ENCODE measurements around the gene C20orf144. TPM values are rescaled to one million over a fixed set of nuclear protein-coding genes. Genes with fewer than 3 reads are reported as not detected.
A peak's percentile ranks its signal among the peaks of the same experiment; 100 is the strongest.

C20orf144 gene
- total and polyA plus RNA-seq, 11 donors: 0.13 to 0.50 (median 0.15) TPM; not detected in 8

DNA sequence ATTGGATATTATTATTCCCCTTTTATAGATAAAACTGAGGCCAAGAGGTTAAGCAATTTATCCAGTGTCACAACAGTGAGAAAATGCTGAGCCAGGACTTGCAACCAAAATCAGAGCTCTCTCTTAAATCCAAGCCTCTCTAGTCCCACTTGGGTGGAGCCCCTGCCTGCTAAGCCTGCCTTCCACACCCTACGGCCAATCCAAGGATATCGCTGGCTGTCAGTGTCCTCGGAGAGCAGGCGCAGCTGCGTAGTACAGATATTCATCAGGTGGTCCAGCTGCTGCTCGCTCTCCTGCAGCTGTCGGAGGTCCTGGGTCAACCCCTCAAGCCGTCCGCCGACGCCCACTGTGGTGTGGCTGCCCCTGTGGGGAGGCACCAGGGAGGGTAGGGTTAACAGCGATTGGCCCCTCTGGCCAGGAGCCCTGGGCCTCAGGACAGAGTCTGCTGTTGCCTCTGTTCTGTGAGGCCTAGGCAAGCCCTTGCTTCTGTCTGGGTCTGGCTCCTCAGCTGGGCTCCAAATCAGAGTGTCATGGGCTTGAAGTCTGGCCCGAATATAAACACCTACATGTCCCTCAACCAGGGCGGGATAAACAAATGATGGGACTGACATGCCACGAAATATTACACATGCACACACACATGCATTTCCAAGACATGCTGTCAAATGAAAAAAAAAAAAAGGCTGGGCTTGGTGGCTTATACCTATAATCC lies 16.0 kb downstream of the C20orf144 start:
- peak overlapping the region in 3 of 12 donors; percentile 34 to 57 (median 56) for H3K27ac ChIP-seq
- peak; percentile 15 to 49 (median 40) for ATAC-seq
- intact Hi-C loops (cut with DNase I): no loop called here

DNA sequence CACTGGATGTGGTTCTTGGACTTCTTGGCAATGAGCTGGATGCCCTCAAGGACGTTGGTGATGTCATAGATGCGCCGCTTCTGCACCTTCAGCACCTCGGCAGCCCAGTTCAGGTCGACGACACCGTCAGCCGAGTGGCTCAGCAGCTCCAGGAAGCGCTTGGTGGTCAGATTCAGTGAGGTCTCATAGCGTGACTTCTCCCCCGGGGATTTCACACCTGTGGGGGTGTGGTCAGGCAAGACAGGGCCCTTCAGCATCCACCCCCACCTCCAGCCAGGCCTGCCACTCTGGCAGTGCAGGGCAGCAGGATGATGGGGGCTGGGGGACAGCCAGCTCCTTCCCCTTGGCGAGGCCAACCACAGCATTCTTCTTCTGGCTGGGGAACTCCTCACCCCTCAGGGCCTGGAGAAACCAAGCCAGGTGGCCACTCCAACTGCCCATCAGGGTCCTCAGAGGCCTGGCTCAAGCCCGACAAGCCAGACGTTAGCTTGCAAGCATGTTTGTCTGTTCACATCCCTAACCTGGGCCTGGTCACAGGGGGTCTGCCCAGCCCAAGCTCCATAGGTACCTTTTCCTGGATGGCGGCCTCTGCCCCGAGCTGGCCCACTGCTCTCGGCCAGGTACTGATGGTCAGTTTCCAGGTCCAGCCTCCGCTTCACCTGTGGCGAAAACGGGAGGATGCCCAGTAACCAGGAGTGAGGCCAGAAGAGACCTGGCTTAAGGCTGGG lies 17.8 kb downstream of the C20orf144 start:
- TF ChIP-seq, protein P1, sequence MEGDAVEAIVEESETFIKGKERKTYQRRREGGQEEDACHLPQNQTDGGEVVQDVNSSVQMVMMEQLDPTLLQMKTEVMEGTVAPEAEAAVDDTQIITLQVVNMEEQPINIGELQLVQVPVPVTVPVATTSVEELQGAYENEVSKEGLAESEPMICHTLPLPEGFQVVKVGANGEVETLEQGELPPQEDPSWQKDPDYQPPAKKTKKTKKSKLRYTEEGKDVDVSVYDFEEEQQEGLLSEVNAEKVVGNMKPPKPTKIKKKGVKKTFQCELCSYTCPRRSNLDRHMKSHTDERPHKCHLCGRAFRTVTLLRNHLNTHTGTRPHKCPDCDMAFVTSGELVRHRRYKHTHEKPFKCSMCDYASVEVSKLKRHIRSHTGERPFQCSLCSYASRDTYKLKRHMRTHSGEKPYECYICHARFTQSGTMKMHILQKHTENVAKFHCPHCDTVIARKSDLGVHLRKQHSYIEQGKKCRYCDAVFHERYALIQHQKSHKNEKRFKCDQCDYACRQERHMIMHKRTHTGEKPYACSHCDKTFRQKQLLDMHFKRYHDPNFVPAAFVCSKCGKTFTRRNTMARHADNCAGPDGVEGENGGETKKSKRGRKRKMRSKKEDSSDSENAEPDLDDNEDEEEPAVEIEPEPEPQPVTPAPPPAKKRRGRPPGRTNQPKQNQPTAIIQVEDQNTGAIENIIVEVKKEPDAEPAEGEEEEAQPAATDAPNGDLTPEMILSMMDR (IDR thresholded peaks at IDR 0.05): no peak
- TF ChIP-seq POLR2A (IDR thresholded peaks at IDR 0.05): no peak
- no peaks in the 10 kb centered on the region for H3K9me3 ChIP-seq
- 89 to 94% (median 92%) methylated on average over 12 to 20 of the region's 20 CpGs for WGBS, 4 donors
- H3K27me3 ChIP-seq: no peaks in the 10 kb centered on the region
- DNase-seq (no peak), ATAC-seq (no peak)
- intact Hi-C loops (cut with DNase I): loop anchor here in 1 of 10 donors (10.0 kb wide), 1 partner anchor 315 kb away; the partner anchor contains the start of gene RALY
- peaks cover 0 to 32% (median 8%) of the 10 kb centered on the region in 12 donors for H3K4me1 ChIP-seq
- H3K4me3 ChIP-seq: no peak overlapping the region
- no peak overlapping the region for H3K27ac ChIP-seq
- no peaks in the 10 kb centered on the region for H3K36me3 ChIP-seq

More for the DNA sequence above, 16.0 kb downstream of the C20orf144 start:
- 71 to 82% (median 81%) methylated on average over 13 to 15 of the region's 15 CpGs for WGBS, 4 donors
- Histone ChIP-seq H3K4me1 (peaks cover 0 to 42% (median 13%) of the 10 kb centered on the region in 12 donors), H3K9me3 (no peaks in the 10 kb centered on the region), H3K4me3 (no peak overlapping the region), H3K27me3 (no peaks in the 10 kb centered on the region), H3K36me3 (no peaks in the 10 kb centered on the region)
- DNase-seq: peak in 3 of 5 donors; percentile 51 to 83 (median 68)
- TF ChIP-seq, protein P1 (IDR thresholded peaks at IDR 0.05): no peak
- TF ChIP-seq POLR2A (IDR thresholded peaks at IDR 0.05): no peak

DNA sequence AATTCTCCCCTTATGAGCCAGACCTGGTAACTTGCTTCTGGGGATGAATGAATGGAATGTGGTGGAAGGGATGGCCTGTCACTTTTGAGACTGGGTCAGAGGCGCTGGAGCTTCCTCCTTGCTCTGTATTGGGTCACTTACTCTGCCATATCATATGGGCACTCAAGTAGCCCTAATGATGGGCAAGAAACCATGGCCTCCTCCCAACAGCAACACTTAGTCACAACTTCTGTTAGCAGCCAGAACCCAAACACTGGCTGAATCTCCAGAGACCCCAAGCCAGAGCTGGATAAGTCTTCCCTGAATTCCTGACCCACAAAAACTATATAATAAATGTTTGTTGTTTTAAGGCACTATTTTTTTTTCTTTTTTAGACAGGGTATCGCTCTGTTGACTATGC lies 18.6 kb downstream of the C20orf144 start:
- no peak for TF ChIP-seq POLR2A (IDR thresholded peaks at IDR 0.05)
- intact Hi-C loops (cut with DNase I): loop anchor here in 1 of 10 donors (10.0 kb wide), 1 partner anchor 314 kb away; the partner anchor contains the start of gene RALY
- no peaks in the 10 kb centered on the region for H3K9me3 ChIP-seq
- no peaks in the 10 kb centered on the region for H3K27me3 ChIP-seq
- no peaks in the 10 kb centered on the region for H3K36me3 ChIP-seq
- H3K27ac ChIP-seq: no peak overlapping the region
- 81 to 84% (median 82%) methylated on average over 2 of the region's 2 CpGs for WGBS, 4 donors
- H3K4me3 ChIP-seq: no peak overlapping the region
- DNase-seq (no peak), ATAC-seq (no peak)
- peaks cover 0 to 32% (median 8%) of the 10 kb centered on the region in 12 donors for H3K4me1 ChIP-seq

DNA sequence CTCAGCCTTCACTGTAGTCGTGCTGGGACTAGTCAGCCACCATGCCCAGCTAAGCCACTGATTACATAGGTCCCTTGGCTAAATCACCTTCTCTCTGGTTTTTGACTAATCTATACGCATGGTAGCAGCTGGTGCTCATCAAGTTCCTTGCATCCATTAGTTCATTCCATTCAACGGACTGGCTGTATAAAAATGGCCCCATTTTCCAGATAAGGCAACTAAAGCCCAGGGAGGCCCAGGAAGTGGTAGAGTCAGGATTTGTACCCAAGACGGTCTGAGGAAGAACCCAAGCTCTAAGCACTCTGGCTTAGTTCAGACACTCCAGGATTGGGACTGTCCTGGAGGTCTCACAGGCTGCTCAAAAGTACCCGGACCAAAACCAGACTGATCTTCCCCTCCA lies 19.2 kb downstream of the C20orf144 start:
- intact Hi-C loops (cut with DNase I): loop anchor here in 1 of 10 donors (10.0 kb wide), 1 partner anchor 314 kb away; the partner anchor contains the start of gene RALY
- no peak for ATAC-seq
- H3K4me3 ChIP-seq: no peak overlapping the region
- no peak for DNase-seq
- H3K27me3 ChIP-seq: no peaks in the 10 kb centered on the region
- H3K9me3 ChIP-seq: no peaks in the 10 kb centered on the region
- H3K4me1 ChIP-seq: peaks cover 0 to 30% (median 9%) of the 10 kb centered on the region in 12 donors
- no peak for TF ChIP-seq POLR2A (IDR thresholded peaks at IDR 0.05)
- TF ChIP-seq, protein P1 (IDR thresholded peaks at IDR 0.05): no peak
- WGBS, 4 donors: 88 to 93% (median 89%) methylated on average over 5 of the region's 5 CpGs
- no peaks in the 10 kb centered on the region for H3K36me3 ChIP-seq
- H3K27ac ChIP-seq: no peak overlapping the region
